ENCODE results near the gene AGBL1. TPM values are rescaled to one million over a fixed set of nuclear protein-coding genes. Genes with fewer than 3 reads are reported as not detected.

Gene AGBL1
- polyA plus RNA-seq, 1 donor (not counting 4 experiments of a cell fraction or from before 2014, with no cell fraction given), result not detected

DNA sequence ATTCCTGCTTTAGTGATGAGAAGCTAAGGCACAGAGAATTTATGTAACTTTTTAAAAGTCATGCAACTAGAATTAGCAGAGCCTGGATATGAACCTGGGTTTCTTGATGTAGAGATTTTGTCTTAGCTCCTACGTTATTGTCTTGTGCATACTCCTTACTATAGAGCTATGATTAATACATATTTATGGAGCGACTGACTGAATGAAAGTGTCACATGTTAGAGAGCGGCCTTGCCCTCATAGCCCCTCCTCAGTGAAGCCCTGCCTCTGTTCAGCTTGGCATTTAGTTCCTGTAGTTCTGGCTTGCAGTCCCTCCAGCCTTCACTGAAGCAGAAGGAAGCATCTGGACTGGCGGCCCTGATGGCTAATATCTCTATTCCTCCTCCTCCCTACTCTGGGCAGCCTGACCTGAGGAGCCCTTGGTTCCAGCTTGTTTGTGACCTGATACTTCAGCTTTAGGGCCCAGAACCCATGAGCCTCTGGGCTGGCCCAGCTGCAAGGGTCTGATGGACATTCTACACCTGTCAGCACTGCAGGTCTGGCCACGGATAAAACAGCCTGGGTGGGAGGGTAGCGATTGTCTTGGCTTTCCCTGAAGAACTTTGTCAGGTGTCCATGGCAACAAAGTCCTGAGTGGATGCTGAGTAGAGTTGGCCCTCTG is 13.4 kb upstream of the AGBL1 start:
- Histone ChIP-seq H3K79me2 (ENCODE audit: control insufficient read depth, insufficient read depth, low read length) (no peaks in the 10 kb centered on the region), H3K36me3 (ENCODE audit: control insufficient read depth in 2 of 2, extremely low read depth in 1 of 2, insufficient read depth in 2 of 2, low read length in 2 of 2) (no peaks in the 10 kb centered on the region), H3K9ac (ENCODE audit: control insufficient read depth, extremely low read depth, insufficient read depth, low read length) (no peak overlapping the region), H3K9me3 (ENCODE audit: control insufficient read depth, low read depth, low read length) (peaks cover 3% of the 10 kb centered on the region), H3K4me2 (ENCODE audit: control insufficient read depth, extremely low read depth, insufficient read depth, low read depth, low read length) (no peak overlapping the region), H2AFZ (ENCODE audit: control insufficient read depth, low read length) (no peak overlapping the region), H3K4me1 (ENCODE audit: control insufficient read depth, extremely low read depth, insufficient read depth, low read length) (no peaks in the 10 kb centered on the region), H3K27ac (ENCODE audit: control insufficient read depth, insufficient read depth, low read length) (no peak overlapping the region), H3K27me3 (ENCODE audit: control insufficient read depth, extremely low read depth, insufficient read depth, low read length) (no peaks in the 10 kb centered on the region), H4K20me1 (ENCODE audit: control insufficient read depth, extremely low read depth, insufficient read depth, low read length) (no peaks in the 10 kb centered on the region), H3K4me3 (ENCODE audit: control insufficient read depth in 2 of 3, extremely low read depth in 1 of 3, insufficient read depth in 2 of 3, low read depth in 1 of 3, low read length in 3 of 3) (no peak overlapping the region), H3K9me1 (ENCODE audit: control insufficient read depth, extremely low read depth, insufficient read depth, low read length) (no peaks in the 10 kb centered on the region)
- TF ChIP-seq EZH2 (IDR thresholded peaks at IDR 0.05; ENCODE audit: low read length), result no peak
- TF ChIP-seq, protein P1, sequence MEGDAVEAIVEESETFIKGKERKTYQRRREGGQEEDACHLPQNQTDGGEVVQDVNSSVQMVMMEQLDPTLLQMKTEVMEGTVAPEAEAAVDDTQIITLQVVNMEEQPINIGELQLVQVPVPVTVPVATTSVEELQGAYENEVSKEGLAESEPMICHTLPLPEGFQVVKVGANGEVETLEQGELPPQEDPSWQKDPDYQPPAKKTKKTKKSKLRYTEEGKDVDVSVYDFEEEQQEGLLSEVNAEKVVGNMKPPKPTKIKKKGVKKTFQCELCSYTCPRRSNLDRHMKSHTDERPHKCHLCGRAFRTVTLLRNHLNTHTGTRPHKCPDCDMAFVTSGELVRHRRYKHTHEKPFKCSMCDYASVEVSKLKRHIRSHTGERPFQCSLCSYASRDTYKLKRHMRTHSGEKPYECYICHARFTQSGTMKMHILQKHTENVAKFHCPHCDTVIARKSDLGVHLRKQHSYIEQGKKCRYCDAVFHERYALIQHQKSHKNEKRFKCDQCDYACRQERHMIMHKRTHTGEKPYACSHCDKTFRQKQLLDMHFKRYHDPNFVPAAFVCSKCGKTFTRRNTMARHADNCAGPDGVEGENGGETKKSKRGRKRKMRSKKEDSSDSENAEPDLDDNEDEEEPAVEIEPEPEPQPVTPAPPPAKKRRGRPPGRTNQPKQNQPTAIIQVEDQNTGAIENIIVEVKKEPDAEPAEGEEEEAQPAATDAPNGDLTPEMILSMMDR (optimal IDR thresholded peaks at IDR 0.05 in 1 of 3, IDR thresholded peaks at IDR 0.05 in 1 of 3, conservative IDR thresholded peaks at IDR 0.05 in 1 of 3; ENCODE audit: extremely low read depth in 1 of 3, insufficient read depth in 2 of 3, low read length in 3 of 3), result no peak
- dilution Hi-C loops (cut with MboI; ENCODE audit: extremely low pct_ligation_motif_present, low sequenced_read_pairs), result no loop called here
- DNase-seq (ENCODE audit: low read depth, low spot score) (no peak), FAIRE-seq (no peak)

DNA sequence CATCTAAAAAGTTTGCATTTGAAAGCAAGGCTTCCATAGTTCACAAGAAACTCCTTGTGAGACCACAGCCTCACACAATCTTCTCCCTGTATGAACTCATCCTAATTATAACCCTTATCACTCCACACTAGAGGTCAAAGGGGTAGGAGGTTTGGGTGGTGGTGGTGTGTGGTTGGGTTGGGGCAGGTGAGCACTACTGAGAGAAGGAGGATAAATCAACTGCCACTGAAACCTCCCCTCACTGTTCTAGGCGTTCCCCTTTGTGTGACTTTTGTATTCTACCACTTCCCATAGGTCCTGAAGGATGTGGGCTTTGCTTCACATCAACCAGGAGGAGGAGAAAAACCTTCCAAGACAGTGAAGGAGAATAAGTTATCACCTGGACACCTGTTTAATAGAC is 6.4 kb upstream of the AGBL1 start:
- Histone ChIP-seq H3K9me3 (ENCODE audit: control insufficient read depth, low read depth, low read length) (peaks cover 2% of the 10 kb centered on the region), H3K27ac (ENCODE audit: control insufficient read depth, insufficient read depth, low read length) (no peak overlapping the region), H4K20me1 (ENCODE audit: control insufficient read depth, extremely low read depth, insufficient read depth, low read length) (no peaks in the 10 kb centered on the region), H3K4me2 (ENCODE audit: control insufficient read depth, extremely low read depth, insufficient read depth, low read depth, low read length) (no peak overlapping the region), H3K79me2 (ENCODE audit: control insufficient read depth, insufficient read depth, low read length) (no peaks in the 10 kb centered on the region), H3K9ac (ENCODE audit: control insufficient read depth, extremely low read depth, insufficient read depth, low read length) (no peak overlapping the region), H3K9me1 (ENCODE audit: control insufficient read depth, extremely low read depth, insufficient read depth, low read length) (no peaks in the 10 kb centered on the region), H3K36me3 (ENCODE audit: control insufficient read depth in 2 of 2, extremely low read depth in 1 of 2, insufficient read depth in 2 of 2, low read length in 2 of 2) (no peaks in the 10 kb centered on the region), H2AFZ (ENCODE audit: control insufficient read depth, low read length) (no peak overlapping the region), H3K27me3 (ENCODE audit: control insufficient read depth, extremely low read depth, insufficient read depth, low read length) (no peaks in the 10 kb centered on the region), H3K4me3 (ENCODE audit: control insufficient read depth in 2 of 3, extremely low read depth in 1 of 3, insufficient read depth in 2 of 3, low read depth in 1 of 3, low read length in 3 of 3) (no peak overlapping the region), H3K4me1 (ENCODE audit: control insufficient read depth, extremely low read depth, insufficient read depth, low read length) (no peaks in the 10 kb centered on the region)
- no peak for FAIRE-seq
- DNase-seq (ENCODE audit: low read depth, low spot score), result no peak
- dilution Hi-C loops (cut with MboI; ENCODE audit: extremely low pct_ligation_motif_present, low sequenced_read_pairs), result no loop called here
- TF ChIP-seq, protein P1 (optimal IDR thresholded peaks at IDR 0.05 in 1 of 3, IDR thresholded peaks at IDR 0.05 in 1 of 3, conservative IDR thresholded peaks at IDR 0.05 in 1 of 3; ENCODE audit: extremely low read depth in 1 of 3, insufficient read depth in 2 of 3, low read length in 3 of 3), result no peak
- no peak for TF ChIP-seq EZH2 (IDR thresholded peaks at IDR 0.05; ENCODE audit: low read length)
